Measurements from ENCODE around the gene SRSF9. TPM values are rescaled to one million over a fixed set of nuclear protein-coding genes. Genes with fewer than 3 reads are reported as not detected.
"Not testable (repeated sequence)": the region's sequence is repeated elsewhere in the genome, so short reads cannot be mapped to it uniquely, and the experiment has no call there.

SRSF9 gene
- total RNA-seq, 2 experiments from 2014 or later = 275 to 281 TPM

- ChIA-PET CTCF (interaction anchor here (0.6 to 1.1 kb wide), 5 partner anchors 10 to 33 kb away, joined by 3 to 4 read pairs (median 3); partner anchors contain the start of gene DYNLL1), POLR2A (interaction anchor here (0.8 kb wide), 1 partner anchor 10 kb away, joined by 3 read pairs; no protein-coding TSS in a partner anchor)
Measured at GRCh38 chr12:120463712-120464111, 5.8 kb downstream of the SRSF9 start.

- POLR2A ChIA-PET = no interaction called here
- CTCF ChIA-PET = interaction anchor here (1.7 kb wide), 1 partner anchor 16 kb away, joined by 7 read pairs; the partner anchor contains the start of genes GATC and TRIAP1
Measured at GRCh38 chr12:120462099-120462640, 7.4 kb downstream of the SRSF9 start.

GRCh38 chr12:120460157-120460556 is 9.4 kb downstream of the SRSF9 start:
- POLR2A ChIA-PET = no interaction called here

GRCh38 chr12:120457133-120457532 is 12.4 kb downstream of the SRSF9 start:
- ChIA-PET POLR2A (interaction anchor here (0.6 to 2.9 kb wide), 3 partner anchors 12 to 192 kb away, joined by 4 to 12 read pairs (median 8); partner anchors contain the start of gene SRSF9), CTCF (interaction anchor here (0.7 to 1.7 kb wide), 5 partner anchors 9 to 141 kb away, joined by 3 to 7 read pairs (median 4); partner anchors contain the start of gene SRSF9)

More at GRCh38 chr12:120460157-120460556, 9.4 kb downstream of the SRSF9 start:
- CTCF ChIA-PET = no interaction called here

- POLR2A ChIA-PET = interaction anchor here (2.9 kb wide), 1 partner anchor 14 kb away, joined by 12 read pairs; the partner anchor contains the start of gene SRSF9
- CTCF ChIA-PET = no interaction called here
Measured at GRCh38 chr12:120455302-120455701, 14.2 kb downstream of the SRSF9 start.

GRCh38 chr12:120453977-120454376 is 15.6 kb downstream of the SRSF9 start:
- ChIA-PET CTCF (interaction anchor here (0.8 to 2.0 kb wide), 5 partner anchors 9 to 135 kb away, joined by 3 to 7 read pairs (median 3); partner anchors contain the start of gene SRSF9), POLR2A (interaction anchor here (1.0 kb wide), 1 partner anchor 9 kb away, joined by 3 read pairs; no protein-coding TSS in a partner anchor)

- POLR2A ChIA-PET = interaction anchor here (1.0 kb wide), 1 partner anchor 10 kb away, joined by 3 read pairs; no protein-coding TSS in a partner anchor
- CTCF ChIA-PET = interaction anchor here (0.7 to 2.0 kb wide), 4 partner anchors 10 to 1944 kb away, joined by 3 to 7 read pairs (median 4); partner anchors contain the start of gene SRSF9
Measured at GRCh38 chr12:120453060-120453750, 16.3 kb downstream of the SRSF9 start.

GRCh38 chr12:120452524-120452923 is 17.0 kb downstream of the SRSF9 start:
- POLR2A ChIA-PET = not testable (repeated sequence)
- CTCF ChIA-PET = interaction anchor here (2.0 kb wide), 1 partner anchor 17 kb away, joined by 7 read pairs; the partner anchor contains the start of gene SRSF9

GRCh38 chr12:120447992-120448391 is 21.6 kb downstream of the SRSF9 start:
- ChIA-PET POLR2A (no interaction called here), CTCF (interaction anchor here (1.6 to 2.0 kb wide), 2 partner anchors 9 to 122 kb away, joined by 6 to 7 read pairs; no protein-coding TSS in a partner anchor)

GRCh38 chr12:120446844-120447178 is 22.7 kb downstream of the SRSF9 start:
- POLR2A ChIA-PET = not testable (repeated sequence)
- CTCF ChIA-PET = interaction anchor here (0.6 to 2.0 kb wide), 5 partner anchors 9 to 132 kb away, joined by 3 to 7 read pairs (median 6); partner anchors contain the start of gene COX6A1

- ChIA-PET CTCF (interaction anchor here (1.6 to 2.0 kb wide), 4 partner anchors 8 to 120 kb away, joined by 4 to 7 read pairs (median 6); partner anchors contain the start of gene COX6A1), POLR2A (interaction anchor here (0.6 kb wide), 1 partner anchor 239 kb away, joined by 3 read pairs; no protein-coding TSS in a partner anchor)
Measured at GRCh38 chr12:120445911-120446843, 23.4 kb downstream of the SRSF9 start, which contains the start of the genes GATC and TRIAP1. Gene GATC, plus strand, starts transcription at chr12:120446444. Its CDS starts 37 bp downstream, at chr12:120446481. Gene TRIAP1, minus strand, starts transcription at chr12:120446384. Its CDS starts 12 bp downstream, at chr12:120446372.

- ChIA-PET POLR2A (interaction anchor here (0.7 kb wide), 1 partner anchor 39 kb away, joined by 3 read pairs; no protein-coding TSS in a partner anchor), CTCF (interaction anchor here (0.5 to 1.2 kb wide), 3 partner anchors 52 to 1230 kb away, joined by 3 to 6 read pairs (median 5); no protein-coding TSS in a partner anchor)
Measured at GRCh38 chr12:120444676-120445075, 24.9 kb downstream of the SRSF9 start.

GRCh38 chr12:120439646-120440247 is 29.8 kb downstream of the SRSF9 start:
- ChIA-PET CTCF (interaction anchor here (0.6 to 1.1 kb wide), 5 partner anchors 9 to 57 kb away, joined by 3 to 6 read pairs (median 4); no protein-coding TSS in a partner anchor), POLR2A (no interaction called here)

GRCh38 chr12:120438495-120439198 is 30.9 kb downstream of the SRSF9 start:
- ChIA-PET CTCF (interaction anchor here (0.6 to 3.0 kb wide), 9 partner anchors 8 to 136 kb away, joined by 3 to 9 read pairs (median 3); partner anchors contain the start of genes GATC, RNF10, SIRT4 and TRIAP1), POLR2A (interaction anchor here (0.7 to 1.4 kb wide), 2 partner anchors 58 to 261 kb away, joined by 3 to 6 read pairs; no protein-coding TSS in a partner anchor)

GRCh38 chr12:120437735-120438494 is 31.6 kb downstream of the SRSF9 start, which contains the start of gene COX6A1:
Gene COX6A1, plus strand, starts transcription at chr12:120438113. Its CDS starts 14 bp downstream, at chr12:120438127.
- ChIA-PET CTCF (interaction anchor here (0.7 to 3.0 kb wide), 7 partner anchors 9 to 135 kb away, joined by 3 to 9 read pairs (median 4); partner anchors contain the start of genes GATC, RNF10, SIRT4 and TRIAP1), POLR2A (interaction anchor here (1.4 kb wide), 1 partner anchor 59 kb away, joined by 3 read pairs; no protein-coding TSS in a partner anchor)
